ENCODE measurements around the gene DESI2. TPM values are rescaled to one million over a fixed set of nuclear protein-coding genes. Genes with fewer than 3 reads are reported as not detected.

The DESI2 gene
- total and polyA plus RNA-seq, 2 of the 8 experiments (the other 6 are each of a cell fraction or from before 2014, with no cell fraction given), result 54.0 to 110 TPM

DNA sequence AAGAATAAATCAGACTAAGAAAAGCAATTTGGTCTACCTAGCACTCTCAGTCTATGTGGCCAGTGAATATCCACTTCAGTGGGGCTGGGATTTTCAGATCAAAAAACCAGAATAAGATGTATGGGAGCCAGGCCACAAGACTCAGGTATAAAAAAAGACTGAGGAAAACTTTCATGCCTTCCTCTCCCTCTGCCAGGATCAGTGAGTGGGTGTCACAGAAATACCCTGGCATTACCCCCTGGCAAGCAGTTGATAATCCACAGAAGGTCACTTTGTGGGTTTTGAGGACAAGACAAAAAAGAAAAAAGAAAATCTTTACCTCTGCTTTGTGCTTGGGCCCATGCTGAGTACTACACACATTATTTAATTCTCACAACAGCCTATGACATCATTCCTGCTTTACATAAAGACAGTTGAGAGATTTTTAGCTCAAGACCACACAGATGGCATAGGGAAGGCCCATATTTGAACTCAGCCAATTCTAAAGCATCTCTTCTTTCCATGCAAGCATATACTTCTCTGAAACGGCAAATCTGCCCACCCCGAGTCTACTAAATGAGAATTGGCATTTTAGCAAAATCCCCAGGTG is 57.6 kb downstream of the DESI2 start:
- no peak for FAIRE-seq
- Histone ChIP-seq H2BK20ac (ENCODE audit: low read length) (no peak overlapping the region), H2AFZ (ENCODE audit: low read length) (no peak overlapping the region), H3K4ac (replicated peaks; ENCODE audit: insufficient read length, low read depth, low read length) (no peak overlapping the region), H4K20me1 (replicated peaks in 1 of 2; ENCODE audit: control insufficient read depth in 1 of 2, insufficient read depth in 2 of 2, low read length in 2 of 2) (peaks cover 0 to 2% of the 10 kb centered on the region in 2 experiments), H3K79me2 (ENCODE audit: control insufficient read depth in 1 of 2, insufficient read depth in 2 of 2, low read length in 2 of 2) (no peaks in the 10 kb centered on the region), H4K91ac (replicated peaks; ENCODE audit: insufficient read length, low read length) (no peak overlapping the region), H3K23ac (ENCODE audit: insufficient read length) (no peak overlapping the region), H3K4me1 (replicated peaks in 1 of 4; ENCODE audit: control insufficient read depth in 3 of 4, insufficient read depth in 4 of 4, low read length in 3 of 4) (no peaks in the 10 kb centered on the region; a peak in 1 of 7 replicates), H3K23me2 (ENCODE audit: low read depth, low read length) (no peaks in the 10 kb centered on the region), H2BK5ac (ENCODE audit: low read depth, low read length) (no peak overlapping the region), H3K79me1 (ENCODE audit: low read depth, low read length) (no peaks in the 10 kb centered on the region), H3K27me3 (replicated peaks in 1 of 4; ENCODE audit: control insufficient read depth in 3 of 4, extremely low read depth in 1 of 4, insufficient read depth in 3 of 4, low read length in 3 of 4) (no peaks in the 10 kb centered on the region), H2BK120ac (replicated peaks; ENCODE audit: low read depth, low read length) (no peak overlapping the region), H3K27ac (ENCODE audit: low read depth, low read length) (no peak overlapping the region), H2BK15ac (ENCODE audit: low read length) (no peak overlapping the region), H3K36me3 (ENCODE audit: control insufficient read depth in 2 of 4, insufficient read depth in 4 of 4, low read length in 3 of 4) (peaks cover 0 to 15% (median 3%) of the 10 kb centered on the region in 4 experiments; a peak in 3 of 8 replicates), H3K18ac (ENCODE audit: extremely low read depth, low read length) (no peak overlapping the region), H3K4me3 (ENCODE audit: extremely low read depth in 1 of 4, insufficient read depth in 2 of 4, low read depth in 3 of 4, low read length in 4 of 4) (no peak overlapping the region), H3K14ac (ENCODE audit: insufficient read length) (no peak overlapping the region), H3K56ac (replicated peaks; ENCODE audit: insufficient read length, low read depth, low read length) (no peak overlapping the region), H2AK5ac (ENCODE audit: low read depth, low read length) (no peak overlapping the region), H4K8ac (ENCODE audit: extremely low read depth, insufficient read depth, low read length) (no peak overlapping the region), H3K9ac (replicated peaks in 1 of 4; ENCODE audit: extremely low read depth in 1 of 4, low read depth in 3 of 4, low read length in 3 of 4) (no peak overlapping the region), H3K4me2 (ENCODE audit: insufficient read depth in 1 of 2, low read depth in 2 of 2, low read length in 2 of 2) (no peak overlapping the region), H3K9me3 (ENCODE audit: insufficient read depth in 2 of 2, low read depth in 1 of 2, low read length in 1 of 2) (no peaks in the 10 kb centered on the region), H2BK12ac (ENCODE audit: low read depth, low read length) (no peak overlapping the region), H4K5ac (ENCODE audit: insufficient read length, low read depth, low read length) (no peak overlapping the region)
- 88% methylated on average over 2 of the region's 2 CpGs; no CpG with 5 or more reads in 1 of the 2 experiments for WGBS, 2 experiments (ENCODE audit: extremely low coverage in 1 of 2, insufficient coverage in 1 of 2, insufficient read length in 1 of 2, insufficient replicate concordance in 2 of 2, low coverage in 1 of 2, low lambda C conversion rate in 2 of 2, missing lambda C conversion rate in 1 of 2)
- no peak for DNase-seq (ENCODE audit: low read depth in 1 of 2, low spot score in 2 of 2)
- TF ChIP-seq CHD1 (IDR thresholded peaks at IDR 0.05; ENCODE audit: low read depth, low read length) (no peak), TAF7 (optimal IDR thresholded peaks at IDR 0.05; ENCODE audit: borderline replicate concordance, low read depth, low read length) (no peak), SP1 (IDR thresholded peaks at IDR 0.05; ENCODE audit: low read depth, low read length) (no peak)
- CTCF ChIA-PET (ENCODE audit: partially characterized antibody), result interaction anchor here (0.6 kb wide), 1 partner anchor 196 kb away, joined by 3 read pairs; no protein-coding TSS in a partner anchor
- POLR2A ChIA-PET (ENCODE audit: partially characterized antibody), result interaction anchor here (1.1 to 1.6 kb wide), 3 partner anchors 20 to 59 kb away, joined by 3 to 4 read pairs (median 3); a partner anchor contains a TSS

All from H1 (cell line).